OCI-LY3 (cell line): ENCODE measurements around the gene SWI5.

Experiments
- H2AFZ ChIP-seq: fragments of 200-600, 300-600 bp; shearing (Covaris generic); 2 replicates; pipeline ENCODE4 v1.6.0; 2014; ENCODE audit warnings: antibody characterized with exemption, low read depth, low read length
- H3K27ac ChIP-seq: fragments of 200-600, 300-600 bp; sonication (generic); 2 replicates; pipeline ENCODE4 v1.5.1; 2014; ENCODE audit warnings: mild to moderate bottlenecking, low read length, moderate library complexity, mixed read lengths
- H3K27me3 ChIP-seq: fragments of 200-600, 300-600 bp; sonication (generic); 2 replicates; pipeline ENCODE4 v1.6.1; 2014; ENCODE audit warnings: low read depth, low read length, mixed read lengths
- H3K36me3 ChIP-seq: fragments of 200-600, 300-600 bp; sonication (generic); replicated peaks from 2 replicates; pipeline ENCODE3; 2014; ENCODE audit warnings: low read depth, low read length, mixed read lengths
- H3K4me1 ChIP-seq: fragments of 300-600, 200-600 bp; sonication (generic); 2 replicates; pipeline ENCODE4 v1.6.1; 2014; ENCODE audit warnings: low read length, mixed read lengths
- H3K4me2 ChIP-seq: fragments of 200-600, 300-600 bp; sonication (generic); 2 replicates; pipeline ENCODE4 v1.6.1; 2014; ENCODE audit warnings: low read length, mixed read lengths
- H3K4me3 ChIP-seq: fragments of 300-600, 200-600 bp; sonication (generic); 2 replicates; pipeline ENCODE4 v1.5.1; 2014; ENCODE audit warnings: antibody characterized with exemption, mild to moderate bottlenecking, low read length, moderate library complexity
- H3K79me2 ChIP-seq: fragments of 300-600, 200-600 bp; shearing (Covaris generic); 2 replicates; pipeline ENCODE4 v1.6.1; 2014; ENCODE audit warnings: mild to moderate bottlenecking, low read length, mixed read lengths
- H3K9ac ChIP-seq: fragments of 300-600, 200-600 bp; shearing (Covaris generic); 2 replicates; pipeline ENCODE4 v1.6.0; 2014; ENCODE audit warnings: mild to moderate bottlenecking, low read length, moderate library complexity
- H3K9me3 ChIP-seq: fragments of 200-600, 300-600 bp; shearing (Covaris generic); 2 replicates; pipeline ENCODE4 v1.6.1; 2014; ENCODE audit warnings: low read length, mixed read lengths; ENCODE audit not compliant: insufficient read depth
- H4K20me1 ChIP-seq: fragments of 200-600, 300-600 bp; sonication (generic); 2 replicates; pipeline ENCODE4 v1.6.1; 2016; ENCODE audit warnings: low read length, mixed read lengths; ENCODE audit not compliant: insufficient read depth
- CTCF ChIP-seq: fragments of 200-600, 300-600 bp; sonication (generic); IDR thresholded peaks from 2 replicates; pipeline ENCODE4 v1.5.1; 2014; ENCODE audit warnings: antibody characterized with exemption, low read length, low read depth
- EZH2phosphoT487 ChIP-seq: fragments of 200-600 bp; shearing (Covaris generic); IDR thresholded peaks from 2 replicates; pipeline ENCODE4 v1.6.1; 2018; ENCODE audit warnings: antibody characterized with exemption, mixed run types, low read depth

Gene SWI5

GRCh38 chr9:128258326-128258725, 17.8 kb upstream of the SWI5 start:
- no peak overlapping the region for H3K9ac ChIP-seq
- H3K4me2 ChIP-seq: no peak overlapping the region
- H3K79me2 ChIP-seq: no peaks in the 10 kb centered on the region
- no peaks in the 10 kb centered on the region for H3K36me3 ChIP-seq
- H3K4me3 ChIP-seq: no peak overlapping the region
- no peak overlapping the region for H2AFZ ChIP-seq
- TF ChIP-seq EZH2phosphoT487 (no peak), CTCF (no peak)
- H3K9me3 ChIP-seq: no peaks in the 10 kb centered on the region
- H3K4me1 ChIP-seq: no peaks in the 10 kb centered on the region
- no peaks in the 10 kb centered on the region for H4K20me1 ChIP-seq
- no peak overlapping the region for H3K27ac ChIP-seq
- no peaks in the 10 kb centered on the region for H3K27me3 ChIP-seq

DNA sequence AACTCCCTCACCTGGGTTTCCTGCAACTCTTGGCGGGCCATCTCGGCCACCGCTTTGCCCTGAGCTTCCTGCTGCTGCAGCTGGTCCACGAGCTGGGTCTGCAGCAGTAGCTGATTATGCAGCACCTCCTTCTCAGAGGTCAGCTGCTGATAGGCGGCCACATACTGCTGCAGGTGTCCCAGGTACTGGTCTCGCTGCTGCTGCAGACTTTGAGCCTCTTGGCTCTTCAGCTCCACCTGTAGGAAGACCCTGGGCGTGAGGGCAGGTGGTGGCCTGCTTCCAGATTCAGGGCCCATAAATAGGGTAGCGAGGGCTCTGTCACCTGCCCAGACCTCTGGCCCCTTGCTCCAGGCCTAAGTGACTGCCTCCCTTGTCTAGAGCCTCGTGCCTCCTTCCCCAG, 16.9 kb upstream of the SWI5 start:
- no peak overlapping the region for H3K4me2 ChIP-seq
- H3K4me1 ChIP-seq: no peaks in the 10 kb centered on the region
- no peaks in the 10 kb centered on the region for H3K27me3 ChIP-seq
- no peak overlapping the region for H3K27ac ChIP-seq
- H4K20me1 ChIP-seq: no peaks in the 10 kb centered on the region
- no peak overlapping the region for H3K4me3 ChIP-seq
- no peaks in the 10 kb centered on the region for H3K36me3 ChIP-seq
- no peak overlapping the region for H3K9ac ChIP-seq
- TF ChIP-seq CTCF (no peak), EZH2phosphoT487 (no peak)
- no peak overlapping the region for H2AFZ ChIP-seq
- H3K9me3 ChIP-seq: no peaks in the 10 kb centered on the region
- H3K79me2 ChIP-seq: no peaks in the 10 kb centered on the region

- no peak overlapping the region for H3K4me3 ChIP-seq
- H3K9me3 ChIP-seq: no peaks in the 10 kb centered on the region
- no peaks in the 10 kb centered on the region for H3K4me1 ChIP-seq
- H3K27me3 ChIP-seq: no peaks in the 10 kb centered on the region
- no peak overlapping the region for H3K27ac ChIP-seq
- no peaks in the 10 kb centered on the region for H3K79me2 ChIP-seq
- H4K20me1 ChIP-seq: no peaks in the 10 kb centered on the region
- no peak overlapping the region for H3K9ac ChIP-seq
- no peak overlapping the region for H2AFZ ChIP-seq
- TF ChIP-seq EZH2phosphoT487 (no peak), CTCF (no peak)
- H3K36me3 ChIP-seq: no peaks in the 10 kb centered on the region
- no peak overlapping the region for H3K4me2 ChIP-seq
Measured at GRCh38 chr9:128260340-128260739, 15.7 kb upstream of the SWI5 start.

GRCh38 chr9:128262687-128263086, 13.4 kb upstream of the SWI5 start:
- H3K79me2 ChIP-seq: no peaks in the 10 kb centered on the region
- H3K9ac ChIP-seq: no peak overlapping the region
- H4K20me1 ChIP-seq: no peaks in the 10 kb centered on the region
- H3K36me3 ChIP-seq: no peaks in the 10 kb centered on the region
- no peak overlapping the region for H3K4me3 ChIP-seq
- H3K9me3 ChIP-seq: no peaks in the 10 kb centered on the region
- no peak overlapping the region for H3K27ac ChIP-seq
- H3K4me1 ChIP-seq: no peaks in the 10 kb centered on the region
- no peak for TF ChIP-seq EZH2phosphoT487
- no peak for TF ChIP-seq CTCF
- no peak overlapping the region for H3K4me2 ChIP-seq
- H3K27me3 ChIP-seq: no peaks in the 10 kb centered on the region
- no peak overlapping the region for H2AFZ ChIP-seq
